PC-9 (cell line): ENCODE results near the gene UBE2L5. TPM values are rescaled to one million over a fixed set of nuclear protein-coding genes. Genes with fewer than 3 reads are reported as not detected.

ENCODE experiments used
- BruUV-seq: library from RNA; stranded (reverse); fragments of 400-500 nt; replicated peaks from 2 replicates; lab custom pipeline; 2021; lab: Mats Ljungman, UMichigan
- CTCF ChIA-PET: fragments of 300-600 bp; sonication (Branson Sonifier 250); formaldehyde crosslinking; loops from one replicate; lab custom pipeline; 2022; ENCODE audit warnings: antibody characterized with exemption; lab: Charles Lee
- POLR2A ChIA-PET: fragments of 300-600 bp; sonication (Branson Sonifier 250); formaldehyde crosslinking; loops from one replicate; lab custom pipeline; 2022; ENCODE audit warnings: antibody characterized with exemption; ENCODE audit not compliant: unreplicated experiment; lab: Charles Lee
- DNase-seq, 2 experiments: peaks; one replicate each; pipeline versions ENCODE4 v3.0.0 to v3.0.0-alpha.2; 2015 to 2022; ENCODE audit warnings: mixed read lengths in 1 of 2
- H2AFZ ChIP-seq: fragments of 200-600 bp; sonication (generic); 2 replicates; pipeline ENCODE4 v1.8.1; 2017; ENCODE audit warnings: antibody characterized with exemption
- H3F3A ChIP-seq: fragments of 200-600 bp; sonication (generic); 2 replicates; pipeline ENCODE4 v1.8.1; 2017; ENCODE audit warnings: antibody characterized with exemption, mild to moderate bottlenecking, low read depth; ENCODE audit not compliant: insufficient read depth
- H3K27ac ChIP-seq: fragments of 200-600 bp; sonication (generic); 2 replicates; pipeline ENCODE4 v1.6.1; 2016; ENCODE audit warnings: mixed run types
- H3K27me3 ChIP-seq: fragments of 200-600 bp; sonication (generic); 2 replicates; pipeline ENCODE4 v1.6.1; 2016; ENCODE audit warnings: low read depth, mixed run types; ENCODE audit not compliant: insufficient read depth
- H3K36me3 ChIP-seq: fragments of 200-600 bp; sonication (generic); 2 replicates; pipeline ENCODE4 v1.6.1; 2016; ENCODE audit warnings: low read depth, mixed run types
- H3K4me1 ChIP-seq: fragments of 200-600 bp; sonication (generic); replicated peaks from 2 replicates; pipeline ENCODE4 v1.6.1; 2016; ENCODE audit warnings: mixed run types; ENCODE audit not compliant: insufficient read depth
- H3K4me2 ChIP-seq: fragments of 200-600 bp; sonication (generic); 2 replicates; pipeline ENCODE4 v1.6.1; 2017; ENCODE audit warnings: mixed run types
- H3K4me3 ChIP-seq: fragments of 200-600 bp; sonication (generic); 2 replicates; pipeline ENCODE4 v1.6.1; 2016; ENCODE audit warnings: mixed run types
- H3K79me2 ChIP-seq: fragments of 200-600 bp; sonication (generic); 2 replicates; pipeline ENCODE4 v1.6.1; 2017; ENCODE audit warnings: low read depth, mixed run types
- H3K9me2 ChIP-seq: fragments of 200-600 bp; sonication (generic); 2 replicates; pipeline ENCODE4 v1.8.1; 2017; ENCODE audit warnings: mild to moderate bottlenecking; ENCODE audit not compliant: insufficient read depth
- H3K9me3 ChIP-seq: fragments of 200-600 bp; sonication (generic); 2 replicates; pipeline ENCODE4 v1.8.1; 2016; ENCODE audit warnings: low read depth; ENCODE audit not compliant: insufficient read depth
- H4K20me1 ChIP-seq: fragments of 200-600 bp; sonication (generic); 2 replicates; pipeline ENCODE4 v1.8.1; 2017; ENCODE audit not compliant: insufficient read depth
- EZH2 ChIP-seq: fragments of 200-600 bp; sonication (generic); IDR thresholded peaks from 2 replicates; pipeline ENCODE4 v1.8.0; 2017; ENCODE audit warnings: antibody characterized with exemption, low read depth
- intact Hi-C: fragments of 100-400 bp; cut with micrococcal nuclease; formaldehyde crosslinking; loops from one replicate; pipeline ENCODE4 v1.10.0; 2022; ENCODE audit not compliant: unreplicated experiment
- total RNA-seq: library from RNA; stranded (reverse); gene quantifications from 2 replicates; pipeline ENCODE4 v1.2.3, GENCODE V29; 2021
- TF ChIP-seq, protein P1 (sequence below): fragments of 200-600 bp; sonication (generic); conservative IDR thresholded peaks from 2 replicates; pipeline ENCODE4 v1.6.1; 2017; ENCODE audit warnings: mixed run types, antibody characterized with exemption, mild to moderate bottlenecking, moderate library complexity

The UBE2L5 gene
- total RNA-seq, 1 experiment from 2014 or later, result not detected

DNA sequence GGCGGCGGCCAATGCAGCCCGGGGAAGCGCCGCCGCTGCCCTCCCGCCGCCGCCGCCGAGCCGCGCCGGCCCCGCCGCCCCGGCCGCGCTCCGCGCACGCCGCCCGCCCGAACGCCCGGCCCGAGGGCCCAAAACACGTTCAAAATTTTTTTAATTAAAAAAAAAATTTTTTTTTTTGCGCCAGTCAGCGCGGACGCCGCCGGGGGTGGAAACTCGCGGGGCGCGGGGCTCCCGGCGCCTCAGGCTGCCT lies 43.0 kb downstream of the UBE2L5 start:
- Histone ChIP-seq H3K36me3 (peaks cover 21% of the 10 kb centered on the region), H3K4me3 (peak overlapping the region; percentile 69), H3K27me3 (no peaks in the 10 kb centered on the region), H3K79me2 (peaks cover 31% of the 10 kb centered on the region), H4K20me1 (no peaks in the 10 kb centered on the region), H3K4me1 (peaks cover 31% of the 10 kb centered on the region), H3K9me2 (no peaks in the 10 kb centered on the region), H3K4me2 (peak overlapping the region; percentile 47; the same call in 1 of the 2 replicates), H3K9me3 (no peaks in the 10 kb centered on the region), H3F3A (peaks cover 21% of the 10 kb centered on the region), H2AFZ (no peak overlapping the region; the same call in 1 of the 2 replicates), H3K27ac (peak overlapping the region; percentile 86)
- ChIA-PET CTCF (interaction anchor here (0.6 kb wide), 1 partner anchor 116 kb away, joined by 3 read pairs; no protein-coding TSS in a partner anchor), POLR2A (no interaction called here)
- intact Hi-C loops, result loop anchor here (10.0 kb wide), 3 partner anchors 210 to 400 kb away; no protein-coding TSS in a partner anchor
- BruUV-seq, result no TSS peak
- DNase-seq, result no peak
- TF ChIP-seq, protein P1, sequence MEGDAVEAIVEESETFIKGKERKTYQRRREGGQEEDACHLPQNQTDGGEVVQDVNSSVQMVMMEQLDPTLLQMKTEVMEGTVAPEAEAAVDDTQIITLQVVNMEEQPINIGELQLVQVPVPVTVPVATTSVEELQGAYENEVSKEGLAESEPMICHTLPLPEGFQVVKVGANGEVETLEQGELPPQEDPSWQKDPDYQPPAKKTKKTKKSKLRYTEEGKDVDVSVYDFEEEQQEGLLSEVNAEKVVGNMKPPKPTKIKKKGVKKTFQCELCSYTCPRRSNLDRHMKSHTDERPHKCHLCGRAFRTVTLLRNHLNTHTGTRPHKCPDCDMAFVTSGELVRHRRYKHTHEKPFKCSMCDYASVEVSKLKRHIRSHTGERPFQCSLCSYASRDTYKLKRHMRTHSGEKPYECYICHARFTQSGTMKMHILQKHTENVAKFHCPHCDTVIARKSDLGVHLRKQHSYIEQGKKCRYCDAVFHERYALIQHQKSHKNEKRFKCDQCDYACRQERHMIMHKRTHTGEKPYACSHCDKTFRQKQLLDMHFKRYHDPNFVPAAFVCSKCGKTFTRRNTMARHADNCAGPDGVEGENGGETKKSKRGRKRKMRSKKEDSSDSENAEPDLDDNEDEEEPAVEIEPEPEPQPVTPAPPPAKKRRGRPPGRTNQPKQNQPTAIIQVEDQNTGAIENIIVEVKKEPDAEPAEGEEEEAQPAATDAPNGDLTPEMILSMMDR, result no peak
- no peak for TF ChIP-seq EZH2

DNA sequence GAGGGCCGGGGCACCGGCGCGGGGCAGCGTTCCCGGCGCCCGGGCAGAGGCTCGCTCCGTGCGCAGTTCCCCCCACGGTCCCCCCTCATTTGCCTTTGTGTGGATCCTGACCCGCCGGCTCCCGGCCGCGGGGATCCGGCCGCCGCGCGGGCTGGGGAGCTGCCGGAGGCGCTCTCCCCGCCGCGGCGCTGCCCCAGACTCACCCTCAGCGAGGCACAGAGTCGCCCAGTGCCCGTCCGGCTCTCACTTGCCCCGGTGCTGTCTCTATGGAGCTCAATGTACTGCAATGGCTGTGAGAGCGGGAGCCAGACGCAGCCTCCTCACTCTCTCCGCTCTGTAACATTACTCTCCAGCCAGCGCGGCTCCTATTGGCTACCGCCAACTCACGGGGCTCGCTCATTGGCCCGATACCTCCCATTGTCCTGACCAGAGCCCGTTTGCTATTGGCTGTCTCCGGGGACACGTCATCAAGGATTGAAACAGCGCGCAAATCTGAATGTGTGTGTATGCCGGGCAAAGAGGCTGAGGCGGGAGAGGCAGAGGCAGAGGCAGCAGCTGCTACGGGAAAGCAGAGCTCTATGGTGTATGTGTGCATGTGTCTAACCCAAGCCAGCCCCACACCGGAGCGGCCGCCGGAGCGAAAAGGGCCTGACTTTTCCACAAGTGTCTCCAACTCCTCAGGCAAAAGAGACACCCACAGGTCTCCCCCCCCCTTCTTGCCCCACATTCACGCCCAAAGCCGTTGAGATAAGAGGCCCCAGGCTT lies 43.5 kb downstream of the UBE2L5 start, which contains the start of gene HMGB1:
Gene HMGB1 (minus strand): TSS at position 344 of the 765 bp plus-strand sequence. CDS start 2,256 bp downstream, outside the sequence.
- POLR2A ChIA-PET, result interaction anchor here (0.5 to 0.7 kb wide), 3 partner anchors 36 to 340 kb away, joined by 3 to 16 read pairs (median 4); no protein-coding TSS in a partner anchor

DNA sequence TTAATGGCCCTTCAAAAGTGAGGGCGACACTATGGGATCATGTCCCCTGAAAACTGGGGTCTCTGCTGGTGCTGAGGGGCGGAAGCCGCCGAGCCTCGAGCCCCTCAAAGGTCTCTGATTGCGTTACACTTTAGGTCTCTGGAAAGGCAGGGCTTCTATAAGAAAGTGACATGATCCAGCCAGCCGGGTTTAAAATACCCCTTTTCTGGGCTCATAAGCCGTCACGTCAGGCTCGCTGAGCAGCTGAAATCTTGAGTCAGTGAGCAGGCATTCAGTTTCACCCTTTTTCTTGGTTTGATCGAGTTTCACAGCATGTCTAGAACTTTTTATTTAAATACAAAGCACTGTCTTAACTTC lies 44.0 kb downstream of the UBE2L5 start:
- CTCF ChIA-PET, result no interaction called here
- peak overlapping the region; percentile 27; the same call in 1 of the 2 replicates for H3K27ac ChIP-seq
- intact Hi-C loops, result loop anchor here (1.0 to 10.0 kb wide), 6 partner anchors 15 to 398 kb away; partner anchors contain the start of gene USPL1
- H3K4me2 ChIP-seq, result peak overlapping the region; percentile 90
- TF ChIP-seq, protein P1, result no peak
- TF ChIP-seq EZH2, result no peak
- H3K36me3 ChIP-seq, result peaks cover 20% of the 10 kb centered on the region
- no peaks in the 10 kb centered on the region for H3K9me2 ChIP-seq
- peak overlapping the region; percentile 69; the same call in 1 of the 2 replicates for H3K4me3 ChIP-seq
- no peaks in the 10 kb centered on the region for H4K20me1 ChIP-seq
- POLR2A ChIA-PET, result interaction anchor here (0.5 to 0.6 kb wide), 2 partner anchors 36 to 340 kb away, joined by 4 to 16 read pairs; no protein-coding TSS in a partner anchor
- H2AFZ ChIP-seq, result peak overlapping the region; percentile 83
- peaks cover 20% of the 10 kb centered on the region for H3F3A ChIP-seq
- H3K27me3 ChIP-seq, result no peaks in the 10 kb centered on the region
- no peak for DNase-seq
- H3K79me2 ChIP-seq, result peaks cover 31% of the 10 kb centered on the region
- BruUV-seq, result TSS peak; percentile 92
- H3K4me1 ChIP-seq, result peaks cover 31% of the 10 kb centered on the region
- H3K9me3 ChIP-seq, result no peaks in the 10 kb centered on the region

More for the DNA sequence above, 43.5 kb downstream of the UBE2L5 start, which contains the start of gene HMGB1:
- Histone ChIP-seq H3F3A (peaks cover 21% of the 10 kb centered on the region), H3K27me3 (no peaks in the 10 kb centered on the region), H3K9me3 (no peaks in the 10 kb centered on the region), H3K4me3 (peak within 1 kb of the TSS; percentile 72), H4K20me1 (no peaks in the 10 kb centered on the region), H3K36me3 (peaks cover 21% of the 10 kb centered on the region), H3K27ac (peak within 1 kb of the TSS; percentile 86), H3K9me2 (no peaks in the 10 kb centered on the region), H3K4me1 (peaks cover 31% of the 10 kb centered on the region), H2AFZ (peak within 1 kb of the TSS; percentile 83), H3K79me2 (peaks cover 31% of the 10 kb centered on the region), H3K4me2 (peak within 1 kb of the TSS; percentile 90)
- CTCF ChIA-PET, result no interaction called here
- TF ChIP-seq EZH2, result no peak
- TF ChIP-seq, protein P1, result no peak
- no TSS peak for BruUV-seq
- peak; percentile 94 to 97 for DNase-seq
- intact Hi-C loops, result loop anchor here (1.0 to 10.0 kb wide), 6 partner anchors 16 to 399 kb away; partner anchors contain the start of gene USPL1
